ENCODE results near the gene C16orf46. TPM values are rescaled to one million over a fixed set of nuclear protein-coding genes. Genes with fewer than 3 reads are reported as not detected.
"Not testable (repeated sequence)": the region's sequence is repeated elsewhere in the genome, so short reads cannot be mapped to it uniquely, and the experiment has no call there.

C16orf46 gene, protein sequence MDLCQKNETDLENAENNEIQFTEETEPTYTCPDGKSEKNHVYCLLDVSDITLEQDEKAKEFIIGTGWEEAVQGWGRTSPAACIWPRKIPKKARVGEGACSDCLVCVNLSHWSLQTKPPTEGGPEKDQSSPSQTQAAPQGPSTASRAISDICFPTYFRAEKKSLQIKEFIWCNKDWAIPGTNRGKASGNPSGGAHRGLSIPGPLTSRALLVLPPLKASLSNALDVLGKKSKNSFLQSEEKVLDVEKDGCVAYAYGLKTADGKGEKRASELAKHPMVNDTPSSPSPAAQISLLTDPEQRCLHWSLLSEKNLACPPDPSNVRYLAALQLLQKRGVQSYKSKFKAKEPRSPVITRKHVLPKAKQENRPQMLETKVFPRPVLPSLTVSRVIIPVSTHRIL
- polyA plus RNA-seq (2014; cell fraction: cytosol; rRNA removed) = 2.0 and 3.1 TPM in 2 replicates
- 1.9 and 3.3 TPM in 2 replicates for polyA plus RNA-seq (2014; cell fraction: nucleus; rRNA removed)

DNA sequence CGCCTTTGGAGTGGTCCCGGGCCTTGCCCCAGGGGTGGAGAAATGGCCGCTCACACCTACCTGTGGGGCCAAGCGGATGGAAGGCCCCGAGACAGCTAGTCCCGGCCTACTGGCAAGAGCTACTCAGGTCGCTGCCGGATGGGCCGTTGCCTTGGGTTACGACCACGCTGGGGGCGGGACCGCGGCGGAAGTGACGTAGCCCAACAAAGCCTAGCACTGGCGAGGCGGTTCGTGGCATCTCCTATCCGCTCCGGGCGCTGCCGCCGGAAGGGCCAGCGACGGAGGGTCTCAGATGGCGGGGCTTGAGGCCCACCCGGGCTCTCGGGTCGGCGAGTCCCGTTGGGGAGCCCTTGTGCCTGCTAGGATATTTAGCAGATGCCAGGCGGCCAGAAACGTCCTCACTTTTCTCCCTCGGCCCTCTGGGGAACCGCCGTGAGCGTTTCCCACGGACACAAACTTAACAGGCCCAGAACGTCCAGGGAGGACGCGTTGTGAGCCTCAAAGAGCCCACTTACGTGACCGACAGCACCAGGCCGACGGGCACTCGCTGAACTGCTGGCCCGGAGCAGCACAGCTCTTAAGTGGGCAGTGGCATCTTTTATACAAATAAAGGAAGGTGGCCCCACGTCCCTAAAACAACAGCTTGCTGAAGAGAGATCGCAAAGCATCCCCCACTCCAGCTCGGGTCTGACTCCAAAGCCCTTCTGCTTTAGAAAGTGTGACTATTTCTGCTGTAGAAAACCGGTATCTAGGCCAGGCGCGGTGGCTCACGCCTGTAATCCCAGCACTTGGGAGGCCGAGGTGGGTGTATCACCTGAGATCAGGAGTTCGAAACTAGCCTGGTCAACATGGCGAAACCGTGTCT lies at the start of gene C16orf46:
Gene C16orf46 (minus strand): TSS at position 163 of the 865 bp plus-strand sequence. CDS start 13,283 bp downstream, outside the sequence.
- DNase-seq (ENCODE audit: low spot score) = peak; percentile 98

DNA sequence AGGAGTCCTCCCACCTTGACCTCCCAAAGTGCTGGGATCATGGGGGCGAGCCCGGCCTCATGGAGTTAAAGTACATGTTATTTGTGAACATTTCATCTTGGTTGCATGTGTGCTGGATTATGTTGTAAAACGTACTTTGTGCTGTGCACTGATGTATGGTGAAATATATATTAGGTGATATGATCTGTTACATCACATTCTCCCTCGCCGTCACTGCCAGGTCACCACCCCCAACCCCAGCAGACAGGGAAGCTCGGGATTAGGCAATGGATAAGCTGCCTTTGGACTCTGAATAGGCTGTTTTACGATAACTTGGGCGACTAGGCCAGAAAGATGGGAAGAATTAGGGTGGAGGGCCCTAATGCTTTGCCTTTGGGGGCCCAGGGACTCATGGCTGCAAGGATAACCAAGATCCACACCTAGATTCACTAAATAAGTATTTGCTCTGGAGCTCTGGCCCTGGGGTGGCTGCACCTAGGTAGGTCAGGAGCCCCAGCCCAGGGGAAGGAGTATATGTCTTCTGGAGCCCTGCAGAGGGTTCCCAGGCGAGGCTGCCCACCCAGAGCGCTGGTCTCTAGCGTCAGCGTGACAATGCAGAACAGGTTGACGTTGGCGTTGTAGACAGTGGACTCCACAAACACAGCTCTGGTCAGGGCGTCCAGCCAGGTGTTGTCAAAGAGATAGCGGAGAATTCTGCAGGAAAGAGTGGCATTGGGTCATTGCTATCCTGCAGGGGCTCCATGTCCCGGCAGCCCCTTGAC lies 46.2 kb upstream of the C16orf46 start:
- no peak for DNase-seq (ENCODE audit: low spot score)

DNA sequence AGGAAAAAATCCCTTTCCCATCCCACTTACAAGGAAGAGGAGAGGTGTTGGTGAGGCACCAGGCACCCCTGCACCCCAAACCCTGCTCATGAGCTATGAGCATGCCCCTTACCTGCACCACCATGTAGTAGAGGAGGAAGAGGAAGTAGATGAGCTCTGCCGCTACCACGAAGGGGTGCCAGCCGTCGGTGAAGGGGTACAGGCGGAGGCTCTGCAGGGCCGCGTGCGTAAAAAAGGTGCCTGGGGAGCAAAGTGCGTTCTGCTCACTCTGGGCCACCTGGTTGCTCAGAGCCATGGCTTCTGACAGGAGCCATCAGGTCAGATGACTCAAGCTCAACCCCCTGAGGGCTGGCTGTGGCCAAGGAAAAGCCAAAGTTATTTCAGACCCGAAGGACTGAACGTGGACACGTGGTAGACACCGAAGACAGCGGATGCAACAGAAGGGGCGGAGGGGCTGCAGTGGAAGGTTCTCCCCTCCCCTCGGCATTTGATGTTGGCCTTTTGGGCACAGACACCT lies 44.5 kb upstream of the C16orf46 start:
- no peak for DNase-seq (ENCODE audit: low spot score)

DNA sequence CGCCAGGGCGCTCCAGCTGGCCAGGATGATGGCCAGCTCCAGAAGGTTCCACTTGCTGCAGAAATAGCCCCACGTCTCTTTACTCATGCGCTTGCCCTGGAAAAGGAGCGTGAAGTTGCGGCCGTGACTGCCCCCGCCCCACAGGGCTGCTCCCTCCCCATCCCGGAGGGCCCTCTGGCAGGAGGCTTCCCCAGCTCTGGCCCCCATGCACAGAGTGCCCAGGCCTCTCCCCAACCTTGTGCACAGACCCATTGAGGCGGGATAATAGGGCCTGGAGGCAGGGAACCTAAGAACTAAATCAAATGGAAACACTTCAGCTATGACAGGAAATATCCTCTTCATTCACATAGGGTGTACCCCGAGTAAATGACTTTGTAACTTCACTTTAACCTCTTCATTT lies 40.4 kb upstream of the C16orf46 start:
- no peak for DNase-seq (ENCODE audit: low spot score)

DNA sequence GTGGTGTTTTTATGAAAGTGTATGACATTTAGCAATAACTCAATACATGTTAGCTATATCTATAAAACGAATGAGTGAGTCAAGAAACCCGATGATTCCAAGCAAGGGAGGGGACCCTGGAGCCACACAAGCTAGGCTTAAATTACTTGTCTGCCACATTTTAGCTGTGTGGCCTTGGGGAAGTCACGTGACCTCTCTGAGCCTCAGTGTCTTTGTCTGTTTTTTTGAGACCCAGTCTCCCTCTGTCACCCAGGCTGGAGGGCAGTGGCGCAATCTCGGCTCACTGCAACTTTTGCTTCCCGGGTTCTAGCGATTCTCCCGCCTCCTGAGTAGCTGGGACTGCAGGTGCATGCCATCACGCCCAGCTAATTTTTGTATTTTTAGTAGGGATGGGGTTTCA lies 39.2 kb upstream of the C16orf46 start:
- DNase-seq (ENCODE audit: low spot score) = no peak

DNA sequence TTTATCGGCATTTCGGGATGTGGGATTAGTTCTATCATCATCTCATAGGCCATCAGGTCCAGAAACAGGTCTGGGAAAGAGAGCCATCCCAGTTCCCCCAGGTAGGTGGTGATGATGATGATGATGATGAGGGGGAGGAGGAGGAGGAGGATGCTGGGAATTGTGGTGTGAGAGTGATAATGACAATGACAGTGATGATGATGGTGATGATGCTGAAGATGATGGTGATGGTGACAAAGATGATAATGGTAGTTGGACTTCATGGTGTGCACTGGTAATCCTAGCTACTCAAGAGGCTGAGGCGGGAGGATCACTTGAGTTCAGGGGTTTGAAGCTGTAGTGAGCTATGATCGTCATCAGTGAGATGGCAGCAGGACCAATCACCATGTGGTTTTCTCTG lies 35.4 kb upstream of the C16orf46 start:
- DNase-seq (ENCODE audit: low spot score) = no peak

DNA sequence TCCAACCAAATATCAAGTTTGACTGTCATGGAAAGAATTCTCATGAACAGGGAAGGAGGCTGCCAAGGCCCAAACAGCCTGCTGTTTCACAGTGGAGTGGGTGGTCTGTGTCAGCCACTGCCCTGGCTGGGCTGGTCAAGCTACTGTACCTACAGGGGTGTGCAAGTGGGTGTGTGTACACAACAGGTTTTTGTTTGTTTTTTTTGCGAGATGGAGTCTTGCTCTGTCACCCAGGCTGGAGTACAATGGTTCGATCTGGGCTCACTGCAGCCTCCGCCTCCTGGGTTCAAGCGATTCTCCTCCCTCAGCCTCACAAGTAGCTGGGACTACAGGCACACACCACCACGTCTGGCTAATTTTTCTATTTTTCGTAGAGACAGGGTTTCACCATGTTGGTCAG lies 32.2 kb upstream of the C16orf46 start:
- not testable (repeated sequence) for DNase-seq (ENCODE audit: low spot score)

DNA sequence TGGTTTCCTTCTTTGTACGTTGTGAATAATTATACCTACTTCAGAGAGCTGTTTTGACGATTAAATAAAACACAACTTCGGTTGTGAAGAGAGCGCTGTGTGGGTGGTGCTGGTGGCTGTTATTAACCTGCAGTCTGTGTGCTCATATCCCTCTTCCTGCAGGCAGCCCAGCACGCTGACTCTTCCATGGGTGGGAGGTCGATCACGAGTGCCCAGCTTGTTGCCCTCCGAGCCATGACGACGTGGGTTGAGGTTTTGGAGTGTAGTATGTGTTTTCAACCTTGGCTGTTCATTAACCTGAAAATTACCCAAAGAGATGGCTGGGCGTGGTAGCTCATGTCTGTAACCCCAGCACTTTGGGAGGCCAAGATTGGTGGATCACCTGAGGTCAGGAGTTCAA lies 30.5 kb upstream of the C16orf46 start:
- no peak for DNase-seq (ENCODE audit: low spot score)

DNA sequence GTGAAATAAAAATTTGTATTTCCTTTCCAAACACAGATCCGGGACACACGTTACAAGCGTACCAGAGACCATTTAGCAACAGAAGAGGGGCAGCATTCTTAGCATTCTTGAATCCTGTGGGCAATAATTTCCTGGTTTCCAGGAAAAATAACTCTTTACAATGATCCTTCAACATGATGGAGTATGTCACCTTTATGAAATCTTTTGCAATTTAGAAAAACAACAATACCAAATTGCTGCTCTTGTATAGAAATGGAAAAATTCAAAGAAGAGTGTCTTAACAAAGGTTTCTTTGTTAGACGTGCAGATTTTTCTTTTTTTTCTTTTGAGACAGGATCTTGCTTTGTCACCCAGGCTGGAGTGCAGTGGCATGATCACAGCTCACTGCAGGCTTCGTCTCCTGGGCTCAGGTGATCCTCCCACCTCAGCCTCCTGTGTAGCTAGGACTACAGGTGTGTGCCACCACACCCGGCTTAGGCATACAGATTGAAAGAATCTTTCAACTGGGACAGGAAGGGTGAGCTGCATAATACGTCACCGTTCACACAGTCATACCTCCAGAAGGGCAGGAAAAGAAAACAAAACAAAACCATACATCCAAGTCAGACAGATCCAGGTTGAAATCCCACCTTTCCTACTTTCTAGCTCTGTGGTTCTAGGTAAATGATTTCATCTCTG lies 29.9 kb upstream of the C16orf46 start:
- no peak for DNase-seq (ENCODE audit: low spot score)

DNA sequence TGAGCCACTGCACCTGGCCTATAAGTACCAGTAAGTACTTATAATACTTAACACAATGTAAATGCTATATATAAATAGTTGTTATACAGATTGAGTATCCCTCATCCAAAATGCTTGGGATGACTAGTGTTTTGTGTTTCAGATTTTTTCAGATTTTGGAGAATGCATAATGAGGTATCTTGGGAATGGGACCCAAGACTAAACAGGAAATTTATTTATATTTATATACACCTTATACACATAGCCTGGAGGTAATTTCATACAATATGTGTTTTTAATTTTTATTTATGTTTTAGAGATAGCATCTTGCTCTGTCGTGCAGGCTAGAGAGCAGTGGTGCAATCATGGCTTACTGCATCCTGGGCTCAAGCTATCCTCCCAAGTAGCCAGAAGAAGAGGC lies 28.9 kb upstream of the C16orf46 start:
- no peak for DNase-seq (ENCODE audit: low spot score)

DNA sequence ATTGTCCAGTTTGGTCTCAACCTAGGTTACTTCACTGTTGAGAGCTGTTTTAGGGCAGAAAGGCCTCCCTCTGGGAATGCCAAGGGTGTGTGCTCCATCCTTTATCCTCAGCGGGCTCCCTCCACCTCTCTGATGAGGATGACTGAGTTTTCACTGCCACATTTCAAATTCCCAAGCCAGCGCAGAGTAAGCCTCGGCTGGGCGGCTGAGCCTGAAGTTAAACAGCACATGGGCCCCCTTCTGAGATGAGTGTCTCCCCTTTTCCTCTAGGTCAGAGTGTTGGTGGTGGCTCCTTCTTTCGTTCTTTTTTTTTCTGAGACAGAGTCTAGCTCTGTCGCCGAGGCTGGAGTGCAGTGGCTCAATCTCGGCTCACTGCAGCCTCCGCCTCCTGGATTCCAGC lies 24.7 kb upstream of the C16orf46 start:
- no peak for DNase-seq (ENCODE audit: low spot score)

DNA sequence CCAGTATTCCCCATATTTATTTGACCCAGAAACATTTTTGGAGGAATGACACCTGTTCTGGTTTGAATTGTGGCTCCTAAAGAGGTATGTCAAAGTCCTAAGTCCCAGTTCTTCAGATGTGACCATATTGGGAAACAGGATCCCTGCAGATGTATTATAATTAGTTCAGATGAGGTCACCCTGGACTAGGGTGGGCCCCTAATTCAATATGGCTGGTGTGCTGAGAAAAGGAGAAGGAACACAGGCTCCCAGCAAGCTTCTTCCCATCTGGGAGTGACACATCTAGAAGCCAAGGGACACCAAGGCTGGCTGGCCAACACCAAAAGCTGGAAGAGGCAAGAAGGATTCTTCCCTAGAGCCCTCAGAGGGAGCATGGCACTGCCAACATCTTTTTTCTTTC lies 22.9 kb upstream of the C16orf46 start:
- peak; percentile 85 for DNase-seq (ENCODE audit: low spot score)

DNA sequence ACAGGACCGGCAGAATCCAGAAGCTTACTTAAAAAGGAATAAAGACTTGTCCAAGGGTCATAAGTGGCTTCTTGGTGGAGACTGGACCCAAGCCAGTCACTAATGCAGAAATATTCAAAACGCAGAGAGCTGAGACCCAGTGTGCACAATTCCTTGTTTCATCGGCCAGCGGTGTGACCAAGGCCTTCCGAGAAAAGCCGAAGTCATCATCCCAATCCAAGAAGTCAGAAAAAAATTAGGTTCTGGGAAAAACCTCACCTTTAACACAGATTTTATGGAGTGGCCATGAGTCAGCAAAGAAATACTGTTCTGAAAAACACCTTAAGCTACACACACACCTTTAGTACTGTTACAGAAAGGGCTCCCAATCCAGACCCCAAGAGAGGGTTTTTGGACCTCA lies 20.2 kb upstream of the C16orf46 start:
- DNase-seq (ENCODE audit: low spot score) = no peak

DNA sequence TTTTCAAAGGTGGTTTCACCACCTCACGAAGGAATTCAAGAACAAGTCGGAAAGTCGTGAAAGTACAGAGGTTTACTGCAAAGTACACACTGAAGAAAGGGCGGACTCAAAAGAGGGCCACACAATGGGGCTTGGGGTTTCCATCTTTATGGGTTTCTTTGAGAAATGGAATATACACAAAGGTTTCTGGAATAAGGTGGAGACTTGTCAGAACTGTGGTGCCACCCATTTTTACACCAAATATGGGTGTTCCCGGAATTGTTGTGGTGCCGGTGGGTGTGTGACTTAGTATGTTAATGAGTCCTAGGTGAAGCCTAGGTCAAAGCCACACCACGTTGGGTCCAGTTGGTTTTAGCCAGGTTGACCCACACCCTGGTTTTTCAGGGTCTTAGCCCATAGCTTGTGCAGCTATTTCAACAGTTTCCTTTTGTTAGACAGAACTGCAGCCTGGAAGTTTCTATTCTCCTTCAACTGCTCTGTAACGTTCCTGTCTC lies 19.7 kb upstream of the C16orf46 start:
- no peak for DNase-seq (ENCODE audit: low spot score)

DNA sequence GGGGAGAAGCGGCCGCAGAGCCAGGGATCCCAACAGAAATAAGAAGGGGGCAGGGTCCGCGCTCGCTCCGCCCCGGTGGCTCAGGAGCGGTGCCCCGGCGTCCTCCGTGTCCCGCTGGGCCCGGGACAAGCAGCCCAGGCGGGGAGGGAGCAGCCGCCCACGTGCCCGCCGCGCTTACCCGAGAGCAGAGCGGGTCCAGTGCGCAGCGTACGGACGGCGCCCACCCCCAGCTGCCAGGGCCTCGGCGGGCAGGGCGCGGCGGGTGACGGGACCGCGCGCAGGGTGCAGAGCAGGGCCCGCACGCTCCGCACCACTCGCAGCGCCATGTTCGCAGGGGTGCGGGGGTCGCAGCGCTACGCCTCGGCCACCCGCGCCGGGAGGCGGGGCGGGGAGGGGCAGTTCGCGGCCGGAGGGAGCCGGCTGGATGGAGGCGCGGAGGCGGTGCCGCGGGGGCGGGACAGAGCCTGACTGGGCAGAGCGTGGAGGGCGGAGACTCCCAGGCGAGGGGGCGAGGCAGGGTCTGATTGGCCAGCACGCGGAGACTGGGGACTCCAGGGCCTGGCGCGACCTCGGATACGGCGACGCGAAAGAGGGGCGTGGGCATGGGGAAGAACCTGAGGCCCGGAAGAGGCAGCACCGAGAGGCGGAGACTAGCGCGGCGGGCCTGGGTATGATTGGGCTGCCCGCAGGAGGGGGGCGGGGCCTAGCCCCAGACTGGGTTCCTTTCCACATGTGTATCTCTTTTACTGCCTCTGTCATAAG lies 19.1 kb upstream of the C16orf46 start, which contains the start of gene GCSH:
Gene GCSH (minus strand): TSS at position 443 of the 762 bp plus-strand sequence. CDS start 117 bp downstream, at position 326.
- peak; percentile 99 for DNase-seq (ENCODE audit: low spot score)

DNA sequence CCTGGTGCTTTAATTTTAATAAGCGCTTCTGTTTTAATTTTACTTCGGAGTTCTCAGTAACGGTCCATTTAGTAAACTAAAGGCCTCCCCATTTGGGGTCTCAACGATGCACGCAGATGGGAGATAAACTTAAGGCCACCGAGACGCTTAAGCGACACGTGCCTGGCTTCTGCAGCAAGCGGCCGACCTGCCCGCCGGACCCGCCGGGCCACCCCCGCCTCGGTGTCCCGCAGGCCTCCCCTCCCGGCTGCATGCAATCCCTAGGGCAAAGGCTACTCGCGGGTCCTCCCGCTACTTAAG lies 18.6 kb upstream of the C16orf46 start:
- peak; percentile 66 for DNase-seq (ENCODE audit: low spot score)

DNA sequence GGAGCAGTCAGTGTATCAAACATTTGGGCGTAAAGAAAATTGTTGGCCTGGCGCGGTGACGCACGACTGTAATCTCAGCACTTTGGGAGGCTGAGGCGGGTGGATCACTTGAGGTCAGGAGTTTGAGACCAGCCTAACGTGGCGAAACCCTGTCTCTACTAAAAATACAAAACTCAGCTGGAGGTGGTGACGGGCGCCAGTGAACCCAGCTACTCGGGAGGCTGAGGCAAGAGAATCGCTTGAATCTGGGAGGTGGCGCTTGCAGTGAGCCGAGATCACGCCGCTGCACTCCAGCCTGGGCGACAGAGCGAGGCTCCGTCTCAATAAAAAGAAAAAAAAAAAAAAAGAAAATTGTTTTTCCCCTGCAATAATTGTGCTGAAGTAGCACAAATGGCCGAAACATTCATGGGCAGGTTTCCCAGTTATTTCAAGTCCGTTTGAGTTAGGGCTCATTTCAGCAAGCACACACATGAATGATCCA lies 17.8 kb upstream of the C16orf46 start:
- DNase-seq (ENCODE audit: low spot score) = no peak

DNA sequence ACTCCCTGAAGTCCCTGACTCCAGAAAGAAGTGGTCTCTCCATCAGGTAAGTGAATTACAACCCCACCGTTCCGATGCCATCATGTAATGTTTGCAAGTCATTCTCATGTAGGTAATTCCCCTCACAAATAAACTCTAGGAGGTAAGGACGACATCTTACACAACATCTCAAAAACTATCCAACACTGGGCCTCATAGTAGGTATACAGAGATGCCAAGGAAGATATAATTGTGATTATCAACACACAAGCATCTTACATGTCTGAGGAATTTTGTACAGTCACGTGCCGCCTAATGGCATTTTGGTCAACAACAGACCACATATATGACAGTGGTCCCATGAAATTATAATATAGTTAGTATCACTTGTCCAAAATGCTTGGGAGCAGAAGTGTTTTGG lies 11.8 kb upstream of the C16orf46 start:
- DNase-seq (ENCODE audit: low spot score) = no peak

DNA sequence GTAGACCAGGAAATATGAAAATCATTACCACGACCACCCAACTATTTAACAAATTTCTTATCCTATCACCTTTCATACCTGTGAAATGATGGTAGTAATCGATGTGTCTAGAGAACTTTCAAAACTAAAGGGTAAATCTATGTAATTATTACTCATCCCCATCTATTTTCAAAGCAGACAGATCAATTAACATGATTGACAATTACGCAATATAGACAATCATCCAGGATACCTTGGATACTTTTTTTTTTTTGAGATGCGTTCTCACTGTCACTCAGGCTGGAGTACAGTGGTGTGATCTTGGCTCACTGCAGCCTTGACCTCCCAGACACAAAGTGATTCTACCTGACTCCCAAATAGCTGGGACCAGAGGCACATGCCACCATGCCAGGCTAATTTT lies 4.0 kb upstream of the C16orf46 start:
- DNase-seq (ENCODE audit: low spot score) = no peak

DNA sequence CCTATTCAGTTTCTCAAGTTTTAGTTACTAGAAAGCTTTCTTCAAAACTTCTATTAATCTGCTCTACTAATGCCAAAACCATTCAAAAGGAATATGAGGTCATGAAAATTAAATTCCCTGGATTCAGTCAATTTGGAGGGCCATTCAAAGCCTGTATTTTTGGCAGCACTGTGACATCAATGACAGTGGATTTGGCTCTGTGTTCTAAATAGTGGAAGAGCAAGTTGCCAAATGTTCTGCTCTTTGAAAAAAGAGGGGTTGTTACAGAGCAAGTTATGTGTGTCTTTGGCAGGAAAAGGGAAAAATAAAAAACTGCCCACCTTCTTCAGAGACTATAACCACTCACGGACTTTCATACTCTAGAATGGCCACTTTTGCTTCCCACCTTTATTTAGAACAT lies 3.2 kb upstream of the C16orf46 start:
- no peak for DNase-seq (ENCODE audit: low spot score)

Measured in SK-N-DZ (cell line).